HEK293 (cell line): ENCODE results near the gene ETF1.

Experiments used
- SCRT1 ChIP-seq: fragments of 450-650 bp; formaldehyde crosslinking; IDR thresholded peaks from 2 replicates; pipeline ENCODE4 v1.5.1; 2016; ENCODE audit warnings: missing biosample characterization, missing genetic modification characterization, borderline replicate concordance
- ZNF112 ChIP-seq: fragments of 450-650 bp; formaldehyde crosslinking; IDR thresholded peaks from 2 replicates; pipeline ENCODE4 v1.5.0; 2017; ENCODE audit warnings: missing biosample characterization, missing genetic modification characterization
- ZNF146 ChIP-seq: fragments of 450-650 bp; formaldehyde crosslinking; IDR thresholded peaks from 2 replicates; pipeline ENCODE4 v1.5.1; 2016; ENCODE audit warnings: missing biosample characterization, missing genetic modification characterization
- ZNF2 ChIP-seq: fragments of 450-650 bp; formaldehyde crosslinking; IDR thresholded peaks from 2 replicates; pipeline ENCODE4 v1.5.1; 2016; ENCODE audit warnings: missing biosample characterization, missing genetic modification characterization
- ZNF274 ChIP-seq, 2 experiments: fragments of 200-500 bp in 1 of 2; fragments of 450-650 bp in 1 of 2; sonication (Bioruptor generic) in 1 of 2; formaldehyde crosslinking in 1 of 2; IDR thresholded peaks; 2 replicates each; pipeline versions ENCODE4 v1.5.1 to v1.6.1; 2014 to 2016; ENCODE audit warnings: borderline replicate concordance in 1 of 2, inconsistent platforms in 1 of 2, low read length in 1 of 2, missing biosample characterization in 1 of 2, missing genetic modification characterization in 1 of 2
- ZNF302 ChIP-seq: fragments of 450-650 bp; formaldehyde crosslinking; IDR thresholded peaks from 2 replicates; pipeline ENCODE4 v1.5.1; 2016; ENCODE audit warnings: missing biosample characterization, missing genetic modification characterization, low read depth
- ZNF747 ChIP-seq: fragments of 450-650 bp; formaldehyde crosslinking; IDR thresholded peaks from 2 replicates; pipeline ENCODE4 v1.5.1; 2016; ENCODE audit warnings: missing biosample characterization, missing genetic modification characterization
- TF ChIP-seq, protein P1 (sequence below): fragments of 450-650 bp; formaldehyde crosslinking; IDR thresholded peaks from 2 replicates; pipeline ENCODE4 v1.5.1; 2016; ENCODE audit warnings: missing biosample characterization, missing genetic modification characterization

DNA sequence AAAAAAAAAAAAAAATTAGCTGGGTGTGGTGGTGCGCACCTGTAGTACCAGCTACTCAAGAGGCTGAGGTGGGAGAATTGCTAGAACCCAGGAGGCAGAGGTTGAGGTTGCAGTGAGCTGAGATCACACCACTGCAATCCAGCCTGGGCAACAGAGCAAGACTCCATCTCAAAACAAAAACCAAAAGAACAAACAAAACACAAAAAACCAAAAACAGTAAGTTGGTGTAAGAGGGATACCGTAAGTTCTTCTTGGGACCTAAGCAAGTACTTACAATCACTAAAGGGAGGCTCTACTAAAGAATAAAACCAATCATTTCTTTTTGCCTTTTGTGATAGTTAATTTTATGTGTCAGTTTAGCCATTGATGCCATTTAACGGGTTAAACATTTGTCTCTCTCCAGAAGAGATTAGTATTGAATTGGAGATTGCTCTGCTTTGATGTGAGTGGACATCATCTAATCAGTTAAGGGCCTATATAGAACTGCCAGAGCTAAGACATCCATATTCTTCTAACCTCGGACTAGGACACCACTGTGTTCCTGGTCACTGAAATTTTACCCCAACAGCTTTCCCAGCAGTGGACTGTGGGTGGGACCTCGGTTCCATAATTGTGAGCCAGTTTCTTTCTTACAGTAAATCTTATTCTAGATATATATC, 10.5 kb upstream of the ETF1 start:
- TF ChIP-seq, protein P1, sequence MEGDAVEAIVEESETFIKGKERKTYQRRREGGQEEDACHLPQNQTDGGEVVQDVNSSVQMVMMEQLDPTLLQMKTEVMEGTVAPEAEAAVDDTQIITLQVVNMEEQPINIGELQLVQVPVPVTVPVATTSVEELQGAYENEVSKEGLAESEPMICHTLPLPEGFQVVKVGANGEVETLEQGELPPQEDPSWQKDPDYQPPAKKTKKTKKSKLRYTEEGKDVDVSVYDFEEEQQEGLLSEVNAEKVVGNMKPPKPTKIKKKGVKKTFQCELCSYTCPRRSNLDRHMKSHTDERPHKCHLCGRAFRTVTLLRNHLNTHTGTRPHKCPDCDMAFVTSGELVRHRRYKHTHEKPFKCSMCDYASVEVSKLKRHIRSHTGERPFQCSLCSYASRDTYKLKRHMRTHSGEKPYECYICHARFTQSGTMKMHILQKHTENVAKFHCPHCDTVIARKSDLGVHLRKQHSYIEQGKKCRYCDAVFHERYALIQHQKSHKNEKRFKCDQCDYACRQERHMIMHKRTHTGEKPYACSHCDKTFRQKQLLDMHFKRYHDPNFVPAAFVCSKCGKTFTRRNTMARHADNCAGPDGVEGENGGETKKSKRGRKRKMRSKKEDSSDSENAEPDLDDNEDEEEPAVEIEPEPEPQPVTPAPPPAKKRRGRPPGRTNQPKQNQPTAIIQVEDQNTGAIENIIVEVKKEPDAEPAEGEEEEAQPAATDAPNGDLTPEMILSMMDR (tag by site-specific recombination), result no peak
- TF ChIP-seq ZNF146 (tag by site-specific recombination) (no peak), ZNF112 (tag by site-specific recombination) (no peak), ZNF302 (tag by site-specific recombination) (no peak), ZNF274 (IDR thresholded peaks at IDR 0.05; ENCODE audit: low read length) (no peak), ZNF274 (tag by site-specific recombination; IDR thresholded peaks at IDR 0.05; ENCODE audit: borderline replicate concordance) (no peak), ZNF747 (tag by site-specific recombination) (no peak), SCRT1 (tag by site-specific recombination) (no peak), ZNF2 (tag by site-specific recombination) (no peak)
